AG04450 (cell line): ENCODE measurements around the gene TMEM185B. TPM values are rescaled to one million over a fixed set of nuclear protein-coding genes. Genes with fewer than 3 reads are reported as not detected.

Source experiments
- CTCF ChIA-PET: fragments of 300-600, 350-600 bp; formaldehyde crosslinking; extraction: SDS; loops from one replicate; lab custom pipeline; 2022; ENCODE audit warnings: antibody characterized with exemption, inconsistent platforms; lab: Charles Lee
- POLR2A ChIA-PET: fragments of 350-600 bp; formaldehyde crosslinking; extraction: SDS; loops from one replicate; lab custom pipeline; 2021; ENCODE audit warnings: antibody characterized with exemption, inconsistent platforms; lab: Yijun Ruan, JAX
- DNase-seq: peaks from one replicate; pipeline ENCODE4 v3.0.0-alpha.2; 2011; ENCODE audit warnings: low read depth, low spot score
- H3K27ac ChIP-seq: one replicate; pipeline ENCODE4 v1.5.1; 2012; ENCODE audit warnings: low read depth, low read length, control low read depth
- H3K27me3 ChIP-seq: one replicate; pipeline ENCODE4 v1.6.0; 2012; ENCODE audit warnings: low read length; ENCODE audit not compliant: control insufficient read depth, insufficient read depth
- H3K4me3 ChIP-seq: 2 replicates; pipeline ENCODE4 v1.5.1; 2011; ENCODE audit warnings: mild to moderate bottlenecking, low read depth, low read length, control low read depth
- H3K9me3 ChIP-seq: 2 replicates; pipeline ENCODE4 v1.5.1; 2012; ENCODE audit warnings: low read length; ENCODE audit not compliant: control insufficient read depth, insufficient read depth
- CTCF ChIP-seq: IDR thresholded peaks from 2 replicates; pipeline ENCODE4 v1.5.1; 2011; ENCODE audit warnings: low read depth, low read length, control low read depth, inconsistent platforms
- polyA plus RNA-seq: library from polyadenylated mRNA; depleted of rRNA; stranded (reverse); fragments of >200 nt; gene quantifications from 2 replicates; pipeline ENCODE4 v1.2.3, GENCODE V29; 2011

TMEM185B gene
- polyA plus RNA-seq, 1 experiment, result 21.8 TPM

GRCh38 chr2:120239488-120240287 is 16.5 kb upstream of the TMEM185B start:
- Histone ChIP-seq H3K4me3 (no peak overlapping the region), H3K27ac (no peak overlapping the region), H3K27me3 (no peaks in the 10 kb centered on the region), H3K9me3 (peaks cover 6% of the 10 kb centered on the region; the same call in 1 of the 2 replicates)
- CTCF ChIA-PET, result interaction anchor here (0.7 to 1.1 kb wide), 4 partner anchors 12 to 495 kb away, joined by 3 to 5 read pairs (median 4); partner anchors contain the start of gene RALB
- POLR2A ChIA-PET, result interaction anchor here (1.1 to 1.4 kb wide), 2 partner anchors 13 to 320 kb away, joined by 3 to 9 read pairs; partner anchors contain the start of gene RALB
- TF ChIP-seq CTCF, result no peak
- no peak for DNase-seq

- H3K4me3 ChIP-seq, result no peak overlapping the region
- H3K9me3 ChIP-seq, result peaks cover 2% of the 10 kb centered on the region; the same call in 1 of the 2 replicates
- DNase-seq, result no peak
- CTCF ChIA-PET, result interaction anchor here (0.6 to 1.1 kb wide), 2 partner anchors 13 to 741 kb away, joined by 3 to 4 read pairs; partner anchors contain the start of gene RALB
- POLR2A ChIA-PET, result interaction anchor here (1.1 to 1.4 kb wide), 2 partner anchors 13 to 321 kb away, joined by 3 to 9 read pairs; partner anchors contain the start of gene RALB
- no peaks in the 10 kb centered on the region for H3K27me3 ChIP-seq
- H3K27ac ChIP-seq, result peak overlapping the region; percentile 22
- no peak for TF ChIP-seq CTCF
Observed at GRCh38 chr2:120238728-120239487, 15.7 kb upstream of the TMEM185B start.

- no peak overlapping the region for H3K27ac ChIP-seq
- H3K27me3 ChIP-seq, result no peaks in the 10 kb centered on the region
- no peaks in the 10 kb centered on the region for H3K9me3 ChIP-seq
- no peak for TF ChIP-seq CTCF
- no peak overlapping the region for H3K4me3 ChIP-seq
- CTCF ChIA-PET, result no interaction called here
- no peak for DNase-seq
- POLR2A ChIA-PET, result interaction anchor here (0.5 kb wide), 1 partner anchor 11 kb away, joined by 8 read pairs; no protein-coding TSS in a partner anchor
Observed at GRCh38 chr2:120237491-120237902, 14.3 kb upstream of the TMEM185B start.

- ChIA-PET CTCF (interaction anchor here (0.9 kb wide), 1 partner anchor 76 kb away, joined by 3 read pairs; no protein-coding TSS in a partner anchor), POLR2A (interaction anchor here (0.5 kb wide), 1 partner anchor 12 kb away, joined by 8 read pairs; no protein-coding TSS in a partner anchor)
- H3K27ac ChIP-seq, result no peak overlapping the region
- no peak overlapping the region for H3K4me3 ChIP-seq
- no peak for DNase-seq
- no peaks in the 10 kb centered on the region for H3K9me3 ChIP-seq
- no peaks in the 10 kb centered on the region for H3K27me3 ChIP-seq
- no peak for TF ChIP-seq CTCF
Observed at GRCh38 chr2:120236791-120237190, 13.6 kb upstream of the TMEM185B start.
